Measurements from ENCODE around the gene RGS7. TPM values are rescaled to one million over a fixed set of nuclear protein-coding genes. Genes with fewer than 3 reads are reported as not detected.

The RGS7 gene
- 0.09 TPM in 1 of 5 replicates, not detected in the others for total RNA-seq (2022; extraction: Qiagen RNA extraction; ENCODE audit: low read depth)

GRCh38 chr1:241356519-241357365, at the start of gene RGS7:
Gene RGS7, minus strand, starts transcription at chr1:241357205.

Other genes starting within 250 kb of the RGS7 start
- 84.0 to 91.7 TPM (median 88.7 TPM) in 5 replicates for gene FH, start 162.6 kb upstream of the RGS7 start, total RNA-seq (2022; extraction: Qiagen RNA extraction; ENCODE audit: low read depth)
- 0.58 to 1.4 TPM (median 0.90 TPM) in 5 replicates for gene KMO, start 175.2 kb upstream of the RGS7 start, total RNA-seq (2022; extraction: Qiagen RNA extraction; ENCODE audit: low read depth)

Data from A549 treated with GW870086 at 1 μM for 4 hours (cell line).